H1 (cell line): ENCODE data around the gene FAM227B. TPM values are rescaled to one million over a fixed set of nuclear protein-coding genes. Genes with fewer than 3 reads are reported as not detected.

ENCODE experiments used
- CTCF ChIA-PET: fragments of 300-600 bp; sonication (Branson Sonifier 250); formaldehyde crosslinking; loops from one replicate; lab custom pipeline; 2021; ENCODE audit not compliant: partially characterized antibody; lab: Charles Lee
- POLR2A ChIA-PET: fragments of 300-600 bp; sonication (Branson Sonifier 250); formaldehyde crosslinking; loops from one replicate; lab custom pipeline; 2021; ENCODE audit warnings: inconsistent platforms; ENCODE audit not compliant: partially characterized antibody; lab: Charles Lee
- DNase-seq, 2 experiments: peaks; one replicate each; pipeline versions ENCODE4 v3.0.0 to v3.0.0-alpha.2; 2010 to 2022; ENCODE audit warnings: low spot score in 2 of 2, low read depth in 1 of 2, mixed read lengths in 1 of 2
- FAIRE-seq: peaks from 2 replicates; lab custom pipeline; 2011; peaks lifted over from hg19 to GRCh38; lab: Jason Lieb, UNC
- H2AFZ ChIP-seq: 2 replicates; pipeline ENCODE4 v1.8.1; 2012; ENCODE audit warnings: low read length, inconsistent platforms
- H2AK5ac ChIP-seq: 2 replicates; pipeline ENCODE4 v1.6.1; 2013; ENCODE audit warnings: low read depth, low read length
- H2BK120ac ChIP-seq: replicated peaks from 2 replicates; pipeline ENCODE3; 2013; ENCODE audit warnings: low read depth, low read length, inconsistent platforms
- H2BK12ac ChIP-seq: 2 replicates; pipeline ENCODE4 v1.6.1; 2013; ENCODE audit warnings: low read depth, low read length
- H2BK15ac ChIP-seq: 2 replicates; pipeline ENCODE4 v1.6.1; 2013; ENCODE audit warnings: low read length
- H2BK20ac ChIP-seq: 2 replicates; pipeline ENCODE4 v1.6.1; 2013; ENCODE audit warnings: low read length
- H2BK5ac ChIP-seq: 2 replicates; pipeline ENCODE4 v1.6.1; 2013; ENCODE audit warnings: low read depth, low read length
- H3K14ac ChIP-seq: 2 replicates; pipeline ENCODE4 v1.6.1; 2013; ENCODE audit warnings: inconsistent platforms; ENCODE audit not compliant: insufficient read length
- H3K18ac ChIP-seq: 2 replicates; pipeline ENCODE4 v1.6.1; 2013; ENCODE audit warnings: low read length; ENCODE audit errors: extremely low read depth
- H3K23ac ChIP-seq: 2 replicates; pipeline ENCODE4 v1.6.1; 2013; ENCODE audit warnings: inconsistent platforms; ENCODE audit not compliant: insufficient read length
- H3K23me2 ChIP-seq: 2 replicates; pipeline ENCODE4 v1.6.1; 2013; ENCODE audit warnings: low read depth, low read length
- H3K27ac ChIP-seq: 2 replicates; pipeline ENCODE4 v1.6.1; 2011; ENCODE audit warnings: low read depth, low read length, inconsistent platforms
- H3K27me3 ChIP-seq, 4 experiments: replicated peaks in 1 of 4; 1 replicate in 1 of 4; 2 replicates in 3 of 4; pipeline versions ENCODE4 v1.6.1 to v1.8.1; 2011 to 2013; ENCODE audit warnings: low read length in 3 of 4, mild to moderate bottlenecking in 3 of 4, inconsistent platforms in 2 of 4, mixed read lengths in 2 of 4, moderate library complexity in 1 of 4; ENCODE audit not compliant: control insufficient read depth in 3 of 4, insufficient read depth in 3 of 4; ENCODE audit errors: extremely low read depth in 1 of 4
- H3K36me3 ChIP-seq, 4 experiments: 2 replicates each; pipeline versions ENCODE4 v1.6.1 to v1.8.1; 2011 to 2013; ENCODE audit warnings: mild to moderate bottlenecking in 4 of 4, low read length in 3 of 4, moderate library complexity in 2 of 4, control low read depth in 1 of 4, inconsistent platforms in 1 of 4; ENCODE audit not compliant: insufficient read depth in 4 of 4, control insufficient read depth in 2 of 4
- H3K4ac ChIP-seq: replicated peaks from 2 replicates; pipeline ENCODE3; 2013; ENCODE audit warnings: low read length, low read depth, mixed read lengths, inconsistent platforms; ENCODE audit not compliant: insufficient read length
- H3K4me1 ChIP-seq, 4 experiments: replicated peaks in 1 of 4; 1 replicate in 1 of 4; 2 replicates in 3 of 4; pipeline versions ENCODE4 v1.6.1 to v1.8.1; 2011 to 2013; ENCODE audit warnings: low read length in 3 of 4, inconsistent platforms in 2 of 4, mixed read lengths in 1 of 4; ENCODE audit not compliant: insufficient read depth in 4 of 4, control insufficient read depth in 3 of 4
- H3K4me2 ChIP-seq, 2 experiments: 2 replicates each; pipeline versions ENCODE4 v1.6.1 to v1.8.1; 2011 to 2013; ENCODE audit warnings: low read depth in 2 of 2, low read length in 2 of 2, control low read depth in 1 of 2, inconsistent platforms in 1 of 2, mild to moderate bottlenecking in 1 of 2; ENCODE audit not compliant: insufficient read depth in 1 of 2
- H3K4me3 ChIP-seq, 4 experiments: fragments of 200-600, 300-600 bp in 1 of 4; sonication (generic), shearing (Covaris generic), sonication (Bioruptor Twin) in 1 of 4; 2 replicates each; pipeline versions ENCODE4 v1.5.1 to v1.8.1; 2011 to 2016; ENCODE audit warnings: low read length in 4 of 4, low read depth in 3 of 4, control low read depth in 2 of 4, inconsistent platforms in 2 of 4, mild to moderate bottlenecking in 2 of 4, mixed read lengths in 1 of 4, moderate library complexity in 1 of 4; ENCODE audit not compliant: insufficient read depth in 2 of 4; ENCODE audit errors: extremely low read depth in 1 of 4
- H3K56ac ChIP-seq: replicated peaks from 2 replicates; pipeline ENCODE3; 2013; ENCODE audit warnings: low read depth, mild to moderate bottlenecking, mixed read lengths, low read length, inconsistent platforms; ENCODE audit not compliant: insufficient read length
- H3K79me1 ChIP-seq: 2 replicates; pipeline ENCODE4 v1.6.1; 2013; ENCODE audit warnings: low read depth, low read length, control low read depth
- H3K79me2 ChIP-seq, 2 experiments: 2 replicates each; pipeline versions ENCODE4 v1.6.1 to v1.8.1; 2012 to 2013; ENCODE audit warnings: low read length in 2 of 2, mild to moderate bottlenecking in 2 of 2, inconsistent platforms in 1 of 2; ENCODE audit not compliant: insufficient read depth in 2 of 2, control insufficient read depth in 1 of 2
- H3K9ac ChIP-seq, 4 experiments: replicated peaks in 1 of 4; 1 replicate in 1 of 4; 2 replicates in 3 of 4; pipeline versions ENCODE4 v1.6.1 to v1.8.1; 2011 to 2013; ENCODE audit warnings: low read depth in 3 of 4, low read length in 3 of 4, control low read depth in 2 of 4, mild to moderate bottlenecking in 2 of 4, moderate library complexity in 2 of 4, inconsistent platforms in 1 of 4; ENCODE audit errors: extremely low read depth in 1 of 4
- H3K9me3 ChIP-seq, 2 experiments: 2 replicates each; pipeline versions ENCODE4 v1.6.1 to v1.8.1; 2012 to 2013; ENCODE audit warnings: mild to moderate bottlenecking in 2 of 2, moderate library complexity in 2 of 2, control low read depth in 1 of 2, inconsistent platforms in 1 of 2, low read depth in 1 of 2, low read length in 1 of 2, mixed read lengths in 1 of 2; ENCODE audit not compliant: insufficient read depth in 2 of 2
- H4K20me1 ChIP-seq, 2 experiments: replicated peaks in 1 of 2; 2 replicates each; pipeline versions ENCODE3 to v1.8.1; 2011 to 2013; ENCODE audit warnings: inconsistent platforms in 2 of 2, low read length in 2 of 2, mild to moderate bottlenecking in 1 of 2; ENCODE audit not compliant: insufficient read depth in 2 of 2, control insufficient read depth in 1 of 2
- H4K5ac ChIP-seq: 2 replicates; pipeline ENCODE4 v1.6.1; 2013; ENCODE audit warnings: low read length, low read depth, mixed read lengths, inconsistent platforms; ENCODE audit not compliant: insufficient read length
- H4K8ac ChIP-seq: 2 replicates; pipeline ENCODE4 v1.8.0; 2013; ENCODE audit warnings: mild to moderate bottlenecking, moderate library complexity, low read length, inconsistent platforms; ENCODE audit not compliant: insufficient read depth; ENCODE audit errors: extremely low read depth
- H4K91ac ChIP-seq: replicated peaks from 2 replicates; pipeline ENCODE3; 2013; ENCODE audit warnings: low read length, mixed read lengths, inconsistent platforms; ENCODE audit not compliant: insufficient read length
- KDM1A ChIP-seq: fragments of 200-600, 300-600 bp; sonication (generic); IDR thresholded peaks from 2 replicates; pipeline ENCODE4 v1.7.1; 2016; ENCODE audit warnings: mild to moderate bottlenecking, low read length, borderline replicate concordance
- TEAD4 ChIP-seq: IDR thresholded peaks from 2 replicates; pipeline ENCODE4 v1.6.1; 2012; ENCODE audit warnings: low read depth, low read length, inconsistent platforms, mixed read lengths
- WGBS, 2 experiments: shearing (Covaris generic) in 1 of 2; methylation state at CpG; one replicate each; pipeline versions ENCODE4 v1.1.6 to v1.1.7; 2013 to 2015; ENCODE audit warnings: low lambda C conversion rate in 2 of 2, mixed read lengths in 2 of 2, inconsistent platforms in 1 of 2, low coverage in 1 of 2, missing lambda C conversion rate in 1 of 2; ENCODE audit not compliant: insufficient replicate concordance in 2 of 2, insufficient coverage in 1 of 2, insufficient read length in 1 of 2; ENCODE audit errors: extremely low coverage in 1 of 2, missing lambda C conversion rate in 1 of 2; 5-methylcytosine and 5-hydroxymethylcytosine counted together
- polyA plus RNA-seq, 7 experiments: library from polyadenylated mRNA; depleted of rRNA in 3 of 7; stranded (reverse) in 5 of 7; unstranded in 2 of 7; fragments of >200 nt in 5 of 7; fragments of 200-250 nt in 2 of 7; gene quantifications; 1 replicate in 5 of 7; 2 replicates in 1 of 7; 4 replicates in 1 of 7; pipeline versions ENCODE4 v1.2.1 to v1.2.3, GENCODE V29; 2011 to 2013; ENCODE audit warnings: missing spikeins in 2 of 7, mixed read lengths in 2 of 7
- total RNA-seq: library from RNA; stranded (reverse); fragmentation: NEBNext Ultra II Directional; extraction: Animal tissue kit (Norgen Biotek cat#: 25700); gene quantifications from 2 replicates; pipeline ENCODE4 v1.2.1, GENCODE V29; 2021

The FAM227B gene
- total and polyA plus RNA-seq, 2 of the 8 experiments (the other 6 are each of a cell fraction or from before 2014, with no cell fraction given): 4.0 to 6.5 TPM

DNA sequence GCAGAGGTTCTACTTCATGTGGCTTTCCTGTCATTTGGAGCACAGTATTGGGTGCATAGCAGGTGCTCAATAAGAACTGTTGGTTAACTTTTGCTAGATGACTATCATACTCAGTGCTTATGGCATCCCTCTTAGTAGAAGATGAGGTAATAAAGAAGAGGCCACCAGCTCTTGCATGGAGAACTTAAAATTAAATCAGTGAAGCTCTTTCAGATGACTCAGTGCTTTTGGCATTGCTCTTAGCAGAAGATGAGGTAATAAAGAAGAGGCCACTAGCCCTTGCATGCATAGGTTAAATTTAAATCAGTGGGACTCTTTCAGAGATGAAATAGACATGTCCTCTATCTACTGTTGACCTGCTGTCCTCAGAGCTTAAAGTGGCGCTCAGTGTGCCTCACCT is 307.0 kb downstream of the FAM227B start:
- Histone ChIP-seq H2AK5ac (no peak overlapping the region), H2AFZ (no peak overlapping the region), H3K23ac (no peak overlapping the region), H2BK12ac (no peak overlapping the region), H4K5ac (no peak overlapping the region), H2BK5ac (no peak overlapping the region), H3K56ac (no peak overlapping the region), H3K79me2 (no peaks in the 10 kb centered on the region), H4K20me1 (no peaks in the 10 kb centered on the region), H2BK15ac (no peak overlapping the region), H3K4me2 (no peak overlapping the region), H3K23me2 (no peaks in the 10 kb centered on the region), H3K18ac (no peak overlapping the region), H3K79me1 (no peaks in the 10 kb centered on the region), H3K9me3 (no peaks in the 10 kb centered on the region), H3K36me3 (0 out of 8 replicates have a peak, but pooled peaks cover 0 to 2% (median 0%) of the 10 kb centered on the region in 4 experiments), H3K27ac (no peak overlapping the region), H3K14ac (no peak overlapping the region), H3K4ac (no peak overlapping the region), H3K9ac (no peak overlapping the region), H4K8ac (no peak overlapping the region), H3K4me3 (no peak overlapping the region), H2BK120ac (no peak overlapping the region), H2BK20ac (no peak overlapping the region), H3K4me1 (peaks cover 0 to 8% (median 7%) of the 10 kb centered on the region in 4 experiments; a peak in 3 of 7 replicates), H4K91ac (no peak overlapping the region), H3K27me3 (no peaks in the 10 kb centered on the region)
- DNase-seq: no peak
- ChIA-PET POLR2A (no interaction called here), CTCF (no interaction called here)
- 89% methylated on average over 1 of the region's 1 CpG; no CpG with 5 or more reads in 1 of the 2 experiments for WGBS, 2 experiments
- no peak for FAIRE-seq
- no peak for TF ChIP-seq TEAD4
- no peak for TF ChIP-seq KDM1A
